ENCODE data around the gene SPSB2. TPM values are rescaled to one million over a fixed set of nuclear protein-coding genes. Genes with fewer than 3 reads are reported as not detected.
A peak's percentile ranks its signal among the peaks of the same experiment; 100 is the strongest.
"Not testable (repeated sequence)": the region's sequence is repeated elsewhere in the genome, so short reads cannot be mapped to it uniquely, and the experiment has no call there.

The SPSB2 gene
- total and polyA plus RNA-seq, 2 donors (not counting 1 experiment from before 2014, with no cell fraction given): 9.4 to 16.0 TPM

GRCh38 chr12:6890789-6891645, 17.9 kb upstream of the SPSB2 start:
- Histone ChIP-seq H3K27me3 (replicated peaks in 1 of 4; ENCODE audit: control extremely low read depth in 1 of 4, control insufficient read depth in 3 of 4, insufficient read depth in 4 of 4, low read length in 3 of 4) (no peaks in the 10 kb centered on the region), H3K79me2 (ENCODE audit: control insufficient read depth, insufficient read depth, low read length) (peaks cover 4% of the 10 kb centered on the region), H4K20me1 (ENCODE audit: control insufficient read depth, insufficient read depth, low read length, poor library complexity, severe bottlenecking) (no peaks in the 10 kb centered on the region), H3K9ac (ENCODE audit: low read length) (peak overlapping the region; percentile 68), H3K4me2 (replicated peaks; ENCODE audit: low read depth, low read length, poor library complexity, severe bottlenecking) (peak overlapping the region; percentile 75), H3K4me1 (ENCODE audit: control insufficient read depth in 2 of 2, insufficient read depth in 2 of 2, low read length in 2 of 2) (peaks cover 9 to 13% of the 10 kb centered on the region in 2 donors), H2AFZ (ENCODE audit: insufficient read depth, low read depth, low read length, poor library complexity, severe bottlenecking) (peak overlapping the region; percentile 79), H3K27ac (ENCODE audit: low read length in 2 of 2) (peak overlapping the region; percentile 93 to 94), H3K36me3 (replicated peaks in 1 of 2; ENCODE audit: control extremely low read depth in 1 of 2, control insufficient read depth in 1 of 2, extremely low read depth in 1 of 2, insufficient read depth in 2 of 2, low read length in 1 of 2) (no peaks in the 10 kb centered on the region), H3K4me3 (ENCODE audit: control extremely low read depth in 1 of 5, extremely low read depth in 1 of 5, insufficient read depth in 1 of 5, low read depth in 2 of 5, low read length in 4 of 5) (peak overlapping the region; percentile 61 to 79 (median 76)), H3K9me3 (ENCODE audit: control extremely low read depth in 1 of 3, control insufficient read depth in 2 of 3, insufficient read depth in 1 of 3, low read length in 2 of 3) (no peaks in the 10 kb centered on the region)
- peak overlapping the region; percentile 87 for H3K4me3 Mint-ChIP-seq
- no peaks in the 10 kb centered on the region for H3K9me3 Mint-ChIP-seq (ENCODE audit: insufficient read depth)
- peak; percentile 95 for ATAC-seq (ENCODE audit: low read depth)
- WGBS (ENCODE audit: insufficient coverage): 2% methylated on average over 62 of the region's 68 CpGs
- peak; percentile 98 for DNase-seq
- peak overlapping the region; percentile 91 for H3K27ac Mint-ChIP-seq
- no peaks in the 10 kb centered on the region for H3K27me3 Mint-ChIP-seq
- TF ChIP-seq, protein P1, sequence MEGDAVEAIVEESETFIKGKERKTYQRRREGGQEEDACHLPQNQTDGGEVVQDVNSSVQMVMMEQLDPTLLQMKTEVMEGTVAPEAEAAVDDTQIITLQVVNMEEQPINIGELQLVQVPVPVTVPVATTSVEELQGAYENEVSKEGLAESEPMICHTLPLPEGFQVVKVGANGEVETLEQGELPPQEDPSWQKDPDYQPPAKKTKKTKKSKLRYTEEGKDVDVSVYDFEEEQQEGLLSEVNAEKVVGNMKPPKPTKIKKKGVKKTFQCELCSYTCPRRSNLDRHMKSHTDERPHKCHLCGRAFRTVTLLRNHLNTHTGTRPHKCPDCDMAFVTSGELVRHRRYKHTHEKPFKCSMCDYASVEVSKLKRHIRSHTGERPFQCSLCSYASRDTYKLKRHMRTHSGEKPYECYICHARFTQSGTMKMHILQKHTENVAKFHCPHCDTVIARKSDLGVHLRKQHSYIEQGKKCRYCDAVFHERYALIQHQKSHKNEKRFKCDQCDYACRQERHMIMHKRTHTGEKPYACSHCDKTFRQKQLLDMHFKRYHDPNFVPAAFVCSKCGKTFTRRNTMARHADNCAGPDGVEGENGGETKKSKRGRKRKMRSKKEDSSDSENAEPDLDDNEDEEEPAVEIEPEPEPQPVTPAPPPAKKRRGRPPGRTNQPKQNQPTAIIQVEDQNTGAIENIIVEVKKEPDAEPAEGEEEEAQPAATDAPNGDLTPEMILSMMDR (IDR thresholded peaks at IDR 0.05): peak; percentile 90
- no peak for TF ChIP-seq EZH2 (IDR thresholded peaks at IDR 0.05; ENCODE audit: borderline replicate concordance, insufficient read depth, low read depth, low read length, poor library complexity, severe bottlenecking)
- intact Hi-C loops (cut with micrococcal nuclease): loop anchor here (1.0 kb wide), 8 partner anchors 13 to 138 kb away; partner anchors contain the start of genes EMG1, LPCAT3, LRRC23 and MLF2
- ChIA-PET POLR2A (interaction anchor here (0.6 to 1.6 kb wide), 13 partner anchors 9 to 78 kb away, joined by 3 to 30 read pairs (median 4); partner anchors contain the start of genes C12orf57, CDCA3, ENO2 and RNU7-1), CTCF (interaction anchor here (0.7 to 2.7 kb wide), 26 partner anchors 9 to 338 kb away, joined by 3 to 77 read pairs (median 5); partner anchors contain the start of genes C12orf57, CDCA3, ENO2 and LPCAT3)
- peaks cover 15% of the 10 kb centered on the region for H3K4me1 Mint-ChIP-seq

GRCh38 chr12:6889775-6890573, 16.9 kb upstream of the SPSB2 start:
- H3K4me1 Mint-ChIP-seq: peaks cover 15% of the 10 kb centered on the region
- peak overlapping the region; percentile 87 for H3K4me3 Mint-ChIP-seq
- Histone ChIP-seq H2AFZ (ENCODE audit: insufficient read depth, low read depth, low read length, poor library complexity, severe bottlenecking) (peak overlapping the region; percentile 74), H3K4me1 (ENCODE audit: control insufficient read depth in 2 of 2, insufficient read depth in 2 of 2, low read length in 2 of 2) (peaks cover 9 to 13% of the 10 kb centered on the region in 2 donors), H3K4me2 (replicated peaks; ENCODE audit: low read depth, low read length, poor library complexity, severe bottlenecking) (peak overlapping the region; percentile 75)
- H3K79me2 ChIP-seq (ENCODE audit: control insufficient read depth, insufficient read depth, low read length); H3K9me3 ChIP-seq (ENCODE audit: control extremely low read depth in 1 of 3, control insufficient read depth in 2 of 3, insufficient read depth in 1 of 3, low read length in 2 of 3); CTCF ChIA-PET; H3K27me3 Mint-ChIP-seq; H3K9me3 Mint-ChIP-seq (ENCODE audit: insufficient read depth); H3K36me3 ChIP-seq (replicated peaks in 1 of 2; ENCODE audit: control extremely low read depth in 1 of 2, control insufficient read depth in 1 of 2, extremely low read depth in 1 of 2, insufficient read depth in 2 of 2, low read length in 1 of 2); ATAC-seq (ENCODE audit: low read depth); H3K27ac ChIP-seq (ENCODE audit: low read length in 2 of 2); H4K20me1 ChIP-seq (ENCODE audit: control insufficient read depth, insufficient read depth, low read length, poor library complexity, severe bottlenecking); H3K4me3 ChIP-seq (ENCODE audit: control extremely low read depth in 1 of 5, extremely low read depth in 1 of 5, insufficient read depth in 1 of 5, low read depth in 2 of 5, low read length in 4 of 5); H3K27me3 ChIP-seq (replicated peaks in 1 of 4; ENCODE audit: control extremely low read depth in 1 of 4, control insufficient read depth in 3 of 4, insufficient read depth in 4 of 4, low read length in 3 of 4); DNase-seq; H3K9ac ChIP-seq (ENCODE audit: low read length); intact Hi-C loops (cut with micrococcal nuclease): not testable (repeated sequence)
- H3K27ac Mint-ChIP-seq: peak overlapping the region; percentile 91
- POLR2A ChIA-PET: interaction anchor here (1.3 kb wide), 1 partner anchor 16 kb away, joined by 3 read pairs; no protein-coding TSS in a partner anchor
- WGBS (ENCODE audit: insufficient coverage): 93% methylated on average over 12 of the region's 21 CpGs

GRCh38 chr12:6888794-6889193, 15.7 kb upstream of the SPSB2 start:
- POLR2A ChIA-PET: interaction anchor here (0.5 kb wide), 1 partner anchor 254 kb away, joined by 3 read pairs; no protein-coding TSS in a partner anchor

More at GRCh38 chr12:6888794-6889193, 15.7 kb upstream of the SPSB2 start:
- DNase-seq; H3K4me2 ChIP-seq (replicated peaks; ENCODE audit: low read depth, low read length, poor library complexity, severe bottlenecking); H3K9me3 ChIP-seq (ENCODE audit: control extremely low read depth in 1 of 3, control insufficient read depth in 2 of 3, insufficient read depth in 1 of 3, low read length in 2 of 3); CTCF ChIA-PET; H3K27ac Mint-ChIP-seq; H3K79me2 ChIP-seq (ENCODE audit: control insufficient read depth, insufficient read depth, low read length); ATAC-seq (ENCODE audit: low read depth); H3K27ac ChIP-seq (ENCODE audit: low read length in 2 of 2); H4K20me1 ChIP-seq (ENCODE audit: control insufficient read depth, insufficient read depth, low read length, poor library complexity, severe bottlenecking); H3K9me3 Mint-ChIP-seq (ENCODE audit: insufficient read depth); H3K4me3 Mint-ChIP-seq; H3K36me3 ChIP-seq (replicated peaks in 1 of 2; ENCODE audit: control extremely low read depth in 1 of 2, control insufficient read depth in 1 of 2, extremely low read depth in 1 of 2, insufficient read depth in 2 of 2, low read length in 1 of 2); H2AFZ ChIP-seq (ENCODE audit: insufficient read depth, low read depth, low read length, poor library complexity, severe bottlenecking); intact Hi-C loops (cut with micrococcal nuclease); H3K27me3 ChIP-seq (replicated peaks in 1 of 4; ENCODE audit: control extremely low read depth in 1 of 4, control insufficient read depth in 3 of 4, insufficient read depth in 4 of 4, low read length in 3 of 4); H3K9ac ChIP-seq (ENCODE audit: low read length); H3K27me3 Mint-ChIP-seq; H3K4me3 ChIP-seq (ENCODE audit: control extremely low read depth in 1 of 5, extremely low read depth in 1 of 5, insufficient read depth in 1 of 5, low read depth in 2 of 5, low read length in 4 of 5): not testable (repeated sequence)
- WGBS (ENCODE audit: insufficient coverage): 89% methylated on average over 4 of the region's 7 CpGs
- H3K4me1 Mint-ChIP-seq: peaks cover 15% of the 10 kb centered on the region
- H3K4me1 ChIP-seq (ENCODE audit: control insufficient read depth in 2 of 2, insufficient read depth in 2 of 2, low read length in 2 of 2): peaks cover 9 to 13% of the 10 kb centered on the region in 2 donors

Data from B cell (primary cell).